ENCODE results near the gene UBE2Z.

UBE2Z gene

DNA sequence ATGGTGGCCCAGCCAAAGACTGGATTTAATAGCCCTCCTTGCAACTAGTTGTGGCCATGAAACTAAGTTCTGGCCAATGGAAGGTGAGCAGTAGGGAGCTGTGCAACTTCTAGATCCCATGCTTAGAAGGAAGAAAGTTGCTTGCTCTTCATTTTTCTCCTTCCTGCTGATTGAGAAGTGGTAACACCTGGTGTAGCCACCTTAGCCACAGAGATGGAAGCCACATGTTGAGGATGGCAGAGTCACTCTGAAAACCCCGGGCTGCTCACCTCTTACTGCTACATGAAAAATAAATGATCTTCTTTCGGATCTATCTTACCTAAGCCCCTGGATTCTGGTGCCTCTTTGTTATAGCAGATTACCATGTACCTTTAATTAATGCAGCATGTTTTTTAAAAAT lies 25.9 kb upstream of the UBE2Z start:
- DNase-seq (ENCODE audit: low read depth) = no peak
- H3K4me3 ChIP-seq (ENCODE audit: low read depth, low read length) = no peak overlapping the region
- TF ChIP-seq, protein P1, sequence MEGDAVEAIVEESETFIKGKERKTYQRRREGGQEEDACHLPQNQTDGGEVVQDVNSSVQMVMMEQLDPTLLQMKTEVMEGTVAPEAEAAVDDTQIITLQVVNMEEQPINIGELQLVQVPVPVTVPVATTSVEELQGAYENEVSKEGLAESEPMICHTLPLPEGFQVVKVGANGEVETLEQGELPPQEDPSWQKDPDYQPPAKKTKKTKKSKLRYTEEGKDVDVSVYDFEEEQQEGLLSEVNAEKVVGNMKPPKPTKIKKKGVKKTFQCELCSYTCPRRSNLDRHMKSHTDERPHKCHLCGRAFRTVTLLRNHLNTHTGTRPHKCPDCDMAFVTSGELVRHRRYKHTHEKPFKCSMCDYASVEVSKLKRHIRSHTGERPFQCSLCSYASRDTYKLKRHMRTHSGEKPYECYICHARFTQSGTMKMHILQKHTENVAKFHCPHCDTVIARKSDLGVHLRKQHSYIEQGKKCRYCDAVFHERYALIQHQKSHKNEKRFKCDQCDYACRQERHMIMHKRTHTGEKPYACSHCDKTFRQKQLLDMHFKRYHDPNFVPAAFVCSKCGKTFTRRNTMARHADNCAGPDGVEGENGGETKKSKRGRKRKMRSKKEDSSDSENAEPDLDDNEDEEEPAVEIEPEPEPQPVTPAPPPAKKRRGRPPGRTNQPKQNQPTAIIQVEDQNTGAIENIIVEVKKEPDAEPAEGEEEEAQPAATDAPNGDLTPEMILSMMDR (IDR thresholded peaks at IDR 0.05; ENCODE audit: low read depth, low read length) = no peak
- TF ChIP-seq, protein P2, sequence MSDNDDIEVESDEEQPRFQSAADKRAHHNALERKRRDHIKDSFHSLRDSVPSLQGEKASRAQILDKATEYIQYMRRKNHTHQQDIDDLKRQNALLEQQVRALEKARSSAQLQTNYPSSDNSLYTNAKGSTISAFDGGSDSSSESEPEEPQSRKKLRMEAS (IDR thresholded peaks at IDR 0.05; ENCODE audit: low read depth, low read length) = no peak
- TF ChIP-seq POLR2A (IDR thresholded peaks at IDR 0.05; ENCODE audit: extremely low read depth, insufficient read length) = no peak
- no peak for TF ChIP-seq MYC (IDR thresholded peaks at IDR 0.05; ENCODE audit: low read depth, low read length)

DNA sequence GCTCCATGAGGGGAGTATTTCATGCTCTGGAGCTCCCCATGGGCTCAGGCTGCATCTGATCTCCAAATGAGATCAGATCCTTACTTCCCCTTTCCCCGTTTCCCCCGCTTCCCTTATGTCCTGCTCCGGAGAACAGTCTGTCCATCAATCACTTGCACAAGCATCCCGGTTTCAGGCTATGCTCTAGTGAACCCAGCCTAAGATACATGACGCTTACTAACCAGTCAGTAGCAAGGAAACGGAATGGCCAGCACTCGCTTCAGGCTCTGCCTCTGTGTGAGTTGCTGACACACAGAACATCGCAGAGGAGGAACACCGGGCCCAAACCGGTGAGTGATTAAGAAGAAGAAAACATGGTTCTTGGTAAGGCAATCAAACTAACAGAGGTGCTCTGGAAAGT lies 25.0 kb upstream of the UBE2Z start:
- no peak for DNase-seq (ENCODE audit: low read depth)
- TF ChIP-seq MYC (IDR thresholded peaks at IDR 0.05; ENCODE audit: low read depth, low read length) = no peak
- TF ChIP-seq, protein P1 (IDR thresholded peaks at IDR 0.05; ENCODE audit: low read depth, low read length) = no peak
- no peak for TF ChIP-seq POLR2A (IDR thresholded peaks at IDR 0.05; ENCODE audit: extremely low read depth, insufficient read length)
- TF ChIP-seq, protein P2 (IDR thresholded peaks at IDR 0.05; ENCODE audit: low read depth, low read length) = no peak
- no peak overlapping the region for H3K4me3 ChIP-seq (ENCODE audit: low read depth, low read length)

DNA sequence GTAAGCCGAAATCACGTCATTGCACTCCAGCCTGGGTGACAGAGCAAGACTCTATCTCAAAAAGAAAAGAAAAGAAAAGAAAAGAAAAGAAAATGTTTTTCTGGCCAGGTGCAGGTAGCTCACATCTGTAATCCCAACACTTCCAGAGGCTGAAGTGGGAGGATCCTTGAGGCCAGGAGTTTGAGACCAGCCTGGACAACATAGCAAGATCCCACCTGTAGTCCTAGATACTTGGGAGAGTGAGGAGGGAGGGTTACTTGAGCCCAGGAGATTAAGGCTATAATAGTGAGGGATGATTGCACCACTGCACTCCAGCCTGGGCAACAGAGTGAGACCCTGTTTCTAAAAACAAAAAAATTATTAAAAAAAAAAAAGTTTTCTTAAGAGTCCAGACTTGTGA lies 18.1 kb upstream of the UBE2Z start:
- TF ChIP-seq, protein P1 (IDR thresholded peaks at IDR 0.05; ENCODE audit: low read depth, low read length) = no peak
- TF ChIP-seq MYC (IDR thresholded peaks at IDR 0.05; ENCODE audit: low read depth, low read length) (no peak), POLR2A (IDR thresholded peaks at IDR 0.05; ENCODE audit: extremely low read depth, insufficient read length) (no peak)
- TF ChIP-seq, protein P2 (IDR thresholded peaks at IDR 0.05; ENCODE audit: low read depth, low read length) = no peak
- DNase-seq (ENCODE audit: low read depth) = no peak
- no peak overlapping the region for H3K4me3 ChIP-seq (ENCODE audit: low read depth, low read length)

DNA sequence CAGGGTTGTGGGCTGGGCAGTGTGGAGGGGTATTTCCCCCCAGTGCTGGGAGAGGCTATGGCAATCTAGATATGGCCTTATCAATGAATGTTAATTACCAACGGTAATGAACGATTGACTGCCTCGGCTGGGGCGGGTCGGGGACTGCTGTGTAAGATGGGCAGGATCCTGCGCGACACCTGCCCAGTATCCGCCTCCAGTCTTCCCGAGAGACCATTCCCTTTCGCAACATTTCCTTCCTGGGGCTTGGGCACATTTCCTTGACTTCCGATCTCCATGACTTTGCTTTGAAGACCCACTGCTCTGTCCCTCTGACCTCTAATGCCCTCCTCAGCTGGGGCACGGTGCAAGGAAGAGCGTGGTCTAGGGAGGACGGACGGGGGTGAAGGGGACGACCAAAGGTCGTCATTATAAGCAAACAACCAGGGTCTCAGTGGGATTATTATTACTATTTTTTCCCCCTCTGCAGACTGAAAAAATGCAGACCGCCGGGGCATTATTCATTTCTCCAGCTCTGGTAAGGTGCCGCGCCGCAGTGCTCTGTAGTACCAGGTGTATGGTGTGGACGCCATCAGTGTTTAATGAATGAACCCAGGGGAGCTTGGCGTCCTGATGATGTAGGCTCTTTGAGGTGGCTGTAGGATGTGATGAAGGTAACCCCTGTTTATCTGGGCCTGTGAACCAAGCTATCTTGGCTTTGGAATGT lies 15.1 kb upstream of the UBE2Z start:
- peak; percentile 58 for DNase-seq (ENCODE audit: low read depth)
- no peak for TF ChIP-seq MYC (IDR thresholded peaks at IDR 0.05; ENCODE audit: low read depth, low read length)
- TF ChIP-seq, protein P1 (IDR thresholded peaks at IDR 0.05; ENCODE audit: low read depth, low read length) = no peak
- no peak for TF ChIP-seq POLR2A (IDR thresholded peaks at IDR 0.05; ENCODE audit: extremely low read depth, insufficient read length)
- TF ChIP-seq, protein P2 (IDR thresholded peaks at IDR 0.05; ENCODE audit: low read depth, low read length) = no peak
- H3K4me3 ChIP-seq (ENCODE audit: low read depth, low read length) = peak overlapping the region; percentile 99

DNA sequence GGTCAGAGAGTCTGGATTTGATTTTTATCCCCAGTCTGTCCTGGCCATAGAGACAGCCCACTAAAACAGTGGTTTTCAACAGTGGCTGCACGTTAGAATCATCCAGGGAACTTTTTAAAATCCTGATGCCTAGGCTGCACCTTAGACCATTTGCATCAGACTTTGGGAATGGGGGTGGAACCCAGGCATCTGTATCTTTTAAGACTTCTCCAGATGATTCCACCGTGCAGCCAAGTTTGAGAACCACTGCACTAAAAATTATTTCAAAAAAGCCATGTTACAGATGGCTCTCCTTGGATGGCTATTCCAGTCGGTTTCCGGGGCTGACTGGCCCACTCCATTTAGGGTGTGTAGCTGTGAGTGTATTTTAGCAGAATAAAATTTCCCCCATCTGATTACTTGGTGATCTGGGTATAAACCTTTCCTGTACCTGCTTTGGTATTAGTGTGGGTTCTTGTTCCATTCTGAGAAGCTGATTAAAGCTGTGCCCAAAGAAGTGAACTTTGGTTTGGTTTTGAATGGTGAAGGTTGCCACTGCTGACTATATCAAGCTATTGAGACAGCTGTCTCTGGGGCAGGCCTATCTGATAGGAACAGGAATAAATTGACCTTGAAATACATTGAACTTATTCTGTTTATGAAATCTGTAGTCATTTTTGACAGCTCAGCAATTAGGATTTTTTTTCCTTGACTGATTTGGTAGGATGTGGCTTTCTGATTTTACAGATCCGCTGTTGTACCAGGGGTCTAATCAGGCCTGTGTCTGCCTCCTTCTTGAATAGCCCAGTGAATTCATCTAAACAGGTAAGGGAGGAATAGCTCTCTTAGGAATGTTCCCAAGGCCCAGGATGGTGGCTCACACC lies 14.3 kb upstream of the UBE2Z start:
- peak overlapping the region; percentile 99 for H3K4me3 ChIP-seq (ENCODE audit: low read depth, low read length)
- no peak for DNase-seq (ENCODE audit: low read depth)
- TF ChIP-seq, protein P1 (IDR thresholded peaks at IDR 0.05; ENCODE audit: low read depth, low read length) = no peak
- TF ChIP-seq MYC (IDR thresholded peaks at IDR 0.05; ENCODE audit: low read depth, low read length) = no peak
- TF ChIP-seq, protein P2 (IDR thresholded peaks at IDR 0.05; ENCODE audit: low read depth, low read length) = no peak
- no peak for TF ChIP-seq POLR2A (IDR thresholded peaks at IDR 0.05; ENCODE audit: extremely low read depth, insufficient read length)
